Body of pancreas (tissue), 4 donors: ENCODE results near the gene CCR2.

Source experiments
- CTCF ChIP-seq, 7 experiments: fragments of 450-650 bp in 4 of 7; fragments of 200-600 bp in 3 of 7; sonication (generic) in 3 of 7; IDR thresholded peaks; one replicate each; pipeline ENCODE4 v1.5.1; 2016 to 2019; ENCODE audit warnings: antibody characterized with exemption in 7 of 7
- POLR2A ChIP-seq, 3 donors: fragments of 450-650 bp; IDR thresholded peaks; one replicate each; pipeline ENCODE4 v1.6.1; 2016; ENCODE audit warnings: antibody characterized with exemption in 3 of 3, mild to moderate bottlenecking in 2 of 3

GRCh38 chr3:46409739-46410489 lies 56.0 kb downstream of the CCR2 start:
- TF ChIP-seq CTCF (IDR thresholded peaks at IDR 0.05) (no peak), POLR2A (IDR thresholded peaks at IDR 0.05) (no peak)
